Fibroblast of skin of right biceps (primary cell): ENCODE measurements around the gene CXCL16.
A peak's percentile ranks its signal among the peaks of the same experiment; 100 is the strongest.

Experiments used
- DNase-seq: peaks from one replicate; pipeline ENCODE4 v3.0.0-alpha.2; 2013

The CXCL16 gene

DNA sequence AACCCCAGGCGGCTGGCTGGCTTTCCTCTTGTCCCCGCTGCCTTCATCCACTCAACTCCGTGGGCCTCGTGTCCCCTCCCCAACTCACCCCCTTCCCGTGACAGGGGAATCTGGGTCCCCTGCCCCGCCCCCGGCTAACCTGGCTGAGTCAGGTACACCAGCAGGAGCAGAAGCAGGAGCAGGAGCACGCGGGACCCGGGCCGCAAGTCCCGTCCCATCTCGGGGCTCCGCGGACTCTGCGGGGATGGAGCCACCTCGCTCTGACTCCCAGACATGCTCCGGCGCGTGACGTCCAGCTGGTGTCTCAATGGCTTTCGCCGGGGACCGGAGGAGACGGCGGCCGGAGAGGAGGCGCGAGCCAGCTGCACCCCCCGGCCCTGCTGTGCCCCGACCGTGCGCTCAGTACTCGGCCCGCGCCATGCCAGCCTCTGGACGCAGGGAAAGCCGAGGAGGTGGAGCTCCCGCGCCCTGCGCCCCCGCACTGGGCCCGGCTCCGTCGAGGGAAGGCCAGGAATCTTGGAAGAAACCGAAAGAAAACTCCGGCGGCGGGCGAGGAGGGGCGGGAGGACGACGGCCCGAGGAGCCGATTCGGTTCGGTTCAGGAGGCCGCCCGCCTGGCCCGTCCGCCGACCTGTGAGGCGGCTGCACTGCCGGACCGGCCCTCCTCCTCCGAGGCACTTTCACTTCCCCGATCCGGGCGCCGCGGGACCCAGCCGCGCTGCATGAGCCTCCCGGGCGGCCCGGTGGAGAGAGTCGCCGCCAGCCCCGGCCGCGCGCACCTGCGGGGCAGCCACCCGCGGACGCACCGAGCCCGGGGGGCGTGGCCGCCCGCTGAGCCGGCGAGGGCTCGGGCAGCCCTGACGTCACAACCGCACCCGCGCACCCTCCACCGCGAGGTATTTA lies at the start of gene CXCL16, which contains the start of gene ZMYND15:
CXCL16 (minus strand) TSS at position 807 of the 903 bp plus-strand sequence; CDS start at position 218, 589 bp downstream.
ZMYND15 (plus strand) TSS at position 712 of the 903 bp plus-strand sequence. CDS start 716 bp downstream, outside the sequence.
- peak; percentile 10 for DNase-seq

DNA sequence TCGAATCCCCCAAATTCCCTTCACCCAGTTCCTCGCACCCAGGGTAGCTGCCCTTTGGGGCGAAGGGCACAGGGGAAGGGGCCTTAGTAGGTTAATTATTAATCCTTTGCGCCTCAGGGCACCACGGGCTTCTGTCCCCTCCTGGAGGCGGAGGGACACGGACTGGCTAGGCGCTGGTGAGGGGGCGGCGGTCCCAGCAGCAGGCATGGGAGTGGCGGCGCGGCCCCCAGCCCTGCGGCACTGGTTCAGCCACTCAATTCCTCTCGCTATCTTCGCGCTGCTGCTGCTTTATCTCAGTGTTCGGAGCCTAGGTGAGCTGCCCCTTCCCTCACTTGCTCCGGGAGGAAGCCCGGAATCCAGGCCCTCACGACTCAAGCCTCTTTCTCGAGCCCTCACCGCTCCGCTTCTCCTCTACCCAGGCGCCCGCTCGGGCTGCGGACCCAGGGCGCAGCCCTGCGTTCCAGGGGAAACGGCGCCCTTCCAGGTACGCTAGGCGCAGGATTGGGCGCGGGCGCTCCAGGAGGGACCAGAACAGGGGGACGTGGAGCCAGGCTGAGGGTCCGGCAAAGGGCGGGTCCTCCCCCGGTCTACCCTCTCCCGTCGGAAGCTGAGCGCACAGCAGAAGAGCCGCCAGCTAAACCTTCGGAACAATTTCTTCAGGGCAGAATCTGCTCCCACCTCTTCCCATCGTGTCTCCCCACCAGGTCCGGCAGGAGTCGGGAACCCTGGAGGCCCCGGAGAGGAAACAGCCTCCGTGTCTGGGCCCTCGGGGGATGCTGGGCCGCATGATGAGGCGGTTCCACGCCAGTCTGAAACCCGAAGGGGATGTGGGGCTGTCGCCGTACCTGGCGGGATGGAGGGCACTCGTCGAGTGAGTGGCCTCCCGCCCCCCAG lies 49.3 kb upstream of the CXCL16 start, which contains the start of gene GLTPD2:
GLTPD2 (plus strand) TSS at position 158 of the 894 bp plus-strand sequence; CDS start at position 206, 48 bp downstream.
- DNase-seq: no peak

GRCh38 chr17:4788159-4788806 lies 48.6 kb upstream of the CXCL16 start:
- no peak for DNase-seq

GRCh38 chr17:4786516-4786915 lies 46.8 kb upstream of the CXCL16 start:
- no peak for DNase-seq

DNA sequence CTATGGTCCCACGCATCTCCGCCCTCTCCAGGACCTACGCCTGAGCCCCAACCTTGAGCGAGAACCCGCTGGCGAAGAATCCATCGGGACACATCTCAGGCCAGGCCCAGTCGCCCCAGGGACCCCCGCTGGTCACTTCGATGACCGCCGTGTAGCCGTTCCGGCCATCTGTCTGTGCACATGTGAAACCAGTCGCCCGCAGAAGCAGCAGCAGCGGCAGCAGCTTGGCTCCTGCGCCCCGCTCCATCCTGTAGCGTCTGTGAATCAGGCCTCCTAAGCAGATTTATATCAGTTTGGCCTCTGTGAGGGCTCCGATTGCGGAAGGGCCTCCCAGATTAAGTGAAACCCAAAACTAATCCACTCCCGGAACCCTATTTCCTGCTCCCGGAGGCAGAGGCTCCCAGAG lies 46.4 kb upstream of the CXCL16 start, which contains the start of gene VMO1:
VMO1 (minus strand) TSS at position 259 of the 406 bp plus-strand sequence; CDS start at position 247, 12 bp downstream.
- peak; percentile 27 for DNase-seq

DNA sequence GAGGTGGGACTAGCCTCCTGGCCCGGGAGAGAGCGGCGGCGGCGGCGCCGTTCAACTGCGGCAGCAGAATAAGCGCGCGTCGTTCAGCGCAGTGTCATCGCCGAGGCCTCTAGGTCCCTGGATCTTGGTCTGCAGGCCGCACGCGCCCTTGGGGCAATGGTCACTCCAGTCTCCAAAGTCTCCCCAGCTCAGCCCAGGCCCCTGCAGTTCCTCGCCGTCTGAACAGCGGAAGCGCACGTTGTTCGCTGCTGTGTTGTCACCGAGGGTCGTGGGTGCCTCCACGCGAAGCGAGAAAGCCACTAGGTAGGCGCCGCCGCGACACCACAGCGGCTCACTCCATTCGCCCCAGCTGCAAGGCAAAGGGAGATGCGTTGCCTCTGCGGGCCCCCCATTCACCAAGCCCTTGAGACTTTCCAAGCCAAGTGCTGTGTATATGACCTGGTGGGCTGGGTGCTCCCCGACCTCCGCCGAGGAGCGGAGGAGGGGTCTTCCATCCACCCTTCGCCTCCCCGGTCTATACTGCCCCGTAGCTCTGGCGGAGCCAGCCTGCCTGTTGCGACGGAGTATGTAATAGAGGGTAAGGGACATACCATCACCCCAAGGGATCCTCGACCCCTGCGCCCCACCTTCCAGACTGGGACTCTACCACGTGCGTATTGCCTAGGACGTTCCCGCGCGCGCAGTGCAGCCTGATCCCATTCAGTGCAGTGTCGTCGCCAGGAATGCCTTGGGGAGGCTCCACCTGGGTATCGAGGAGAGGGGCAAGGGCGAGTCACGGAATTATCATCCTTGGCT lies 45.8 kb upstream of the CXCL16 start:
- DNase-seq: no peak

DNA sequence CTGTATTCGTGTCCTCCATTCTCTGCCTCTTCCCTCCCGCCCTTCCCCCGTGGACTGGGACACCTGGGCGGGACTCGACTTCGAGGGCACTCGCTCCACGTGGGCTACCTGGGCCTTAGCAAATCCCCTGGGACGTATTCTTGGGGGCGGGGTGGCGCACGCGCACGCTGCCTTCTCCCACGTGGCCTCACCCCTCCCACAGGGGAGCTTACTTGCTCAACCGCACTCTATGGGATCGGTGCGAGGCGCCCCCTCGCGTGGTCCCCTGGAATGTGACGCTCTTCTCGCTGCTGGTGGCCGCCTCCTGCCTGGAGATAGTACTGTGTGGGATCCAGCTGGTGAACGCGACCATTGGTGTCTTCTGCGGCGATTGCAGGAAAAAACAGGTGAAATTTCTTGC lies 42.9 kb upstream of the CXCL16 start:
- no peak for DNase-seq

GRCh38 chr17:4780325-4780955 lies 40.7 kb upstream of the CXCL16 start:
- DNase-seq: no peak

GRCh38 chr17:4777969-4778760 lies 38.4 kb upstream of the CXCL16 start:
- no peak for DNase-seq

DNA sequence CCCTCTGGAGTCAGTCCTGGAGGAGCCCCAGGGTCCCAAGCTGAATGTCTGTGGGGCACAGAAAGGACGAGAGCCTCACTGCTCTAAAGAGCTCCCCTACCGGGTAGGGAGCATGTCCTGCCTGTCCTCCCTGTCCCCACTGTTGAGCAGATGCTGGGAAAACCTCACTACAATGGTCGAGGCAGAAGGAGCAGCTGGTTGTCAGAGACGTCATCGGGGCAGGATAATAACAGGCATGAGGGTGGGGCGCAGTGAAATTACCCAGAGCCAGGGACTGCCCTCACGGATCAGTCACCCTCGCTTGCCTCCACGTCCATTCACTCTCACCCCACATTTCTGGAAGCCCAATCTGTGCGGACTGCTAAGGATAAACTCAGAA lies 32.5 kb upstream of the CXCL16 start:
- DNase-seq: no peak

GRCh38 chr17:4771519-4772234 lies 31.9 kb upstream of the CXCL16 start, which contains the start of gene TM4SF5:
Gene TM4SF5 (plus strand): TSS chr17:4771886. CDS start chr17:4771923, 37 bp downstream.
- no peak for DNase-seq

DNA sequence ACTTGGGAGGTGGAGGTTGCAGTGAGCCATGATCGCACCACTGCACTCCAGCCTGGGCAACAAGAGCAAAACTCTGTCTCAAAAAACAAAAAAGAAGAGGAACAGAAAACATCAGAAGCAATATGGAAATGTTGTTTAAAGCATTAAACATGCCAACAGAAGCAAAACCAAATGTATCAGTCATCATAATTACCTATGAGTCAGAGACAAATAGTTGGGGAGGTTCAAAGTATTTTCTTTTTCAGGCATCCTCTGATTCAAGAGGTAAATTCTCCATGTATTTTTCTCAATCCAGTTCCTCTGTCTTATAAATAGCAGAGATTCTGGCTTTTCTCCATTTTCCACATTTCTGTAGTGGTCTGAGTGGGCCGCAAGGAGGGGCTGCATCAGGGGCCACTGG lies 29.9 kb upstream of the CXCL16 start:
- peak; percentile 52 for DNase-seq

- DNase-seq: no peak
These were observed 28.6 kb upstream of the CXCL16 start for GRCh38 chr17:4768298-4768697.

DNA sequence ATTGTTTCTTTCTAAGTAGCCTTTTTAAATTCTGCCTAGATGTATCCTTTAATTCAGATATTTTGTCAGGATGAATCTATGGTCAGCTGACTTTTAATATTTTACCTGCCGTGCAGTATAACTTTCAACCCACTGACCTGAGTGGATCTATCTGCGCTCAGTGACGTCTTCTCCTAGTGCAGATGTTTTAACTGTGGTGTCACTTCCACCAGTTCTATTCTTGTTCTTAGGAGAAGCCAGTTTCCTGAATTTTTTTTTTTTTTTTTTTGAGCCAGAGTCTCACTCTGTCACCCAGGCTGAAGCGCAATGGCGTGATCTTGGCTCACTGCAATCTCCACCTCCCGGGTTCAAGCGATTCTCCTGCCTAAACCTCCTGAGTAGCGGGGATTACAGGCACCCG lies 27.0 kb upstream of the CXCL16 start:
- no peak for DNase-seq

DNA sequence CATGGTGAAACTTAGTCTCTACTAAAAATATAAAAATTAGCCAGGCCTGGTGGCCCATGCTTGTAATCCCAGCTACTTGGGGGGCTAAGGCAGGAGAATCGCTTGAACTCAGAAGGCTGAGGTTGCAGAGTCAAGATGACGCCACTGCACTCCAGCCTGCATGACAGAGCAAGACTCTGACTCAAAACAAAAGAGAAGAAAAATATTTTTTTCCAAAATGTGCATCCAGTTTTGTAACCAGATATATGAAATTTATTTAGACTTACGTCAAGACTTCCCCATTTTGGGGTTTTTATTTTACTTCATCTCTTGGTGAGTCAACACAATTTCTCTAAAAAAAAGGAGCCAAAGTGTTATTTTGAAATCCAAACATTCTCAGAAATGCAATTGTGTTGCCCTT lies 26.5 kb upstream of the CXCL16 start:
- no peak for DNase-seq

DNA sequence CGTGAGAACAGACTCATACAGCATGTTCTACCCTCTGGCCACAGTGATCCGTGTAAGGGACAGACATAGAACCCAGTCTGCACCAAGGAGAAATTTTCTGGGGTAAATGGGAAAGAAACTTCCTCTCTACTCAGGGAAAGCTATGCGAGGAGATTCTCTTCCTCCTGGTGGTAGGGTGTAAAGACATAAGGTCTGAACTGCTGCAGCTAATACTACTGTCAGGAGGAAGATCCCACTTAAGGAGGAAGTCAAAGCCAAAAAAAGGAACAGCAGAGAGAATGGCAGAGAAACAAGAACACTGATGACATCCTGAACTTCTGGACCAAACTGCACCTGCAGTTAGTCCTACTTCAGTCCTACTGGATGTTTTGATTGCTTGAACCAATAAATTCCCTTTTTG lies 24.9 kb upstream of the CXCL16 start:
- DNase-seq: no peak

DNA sequence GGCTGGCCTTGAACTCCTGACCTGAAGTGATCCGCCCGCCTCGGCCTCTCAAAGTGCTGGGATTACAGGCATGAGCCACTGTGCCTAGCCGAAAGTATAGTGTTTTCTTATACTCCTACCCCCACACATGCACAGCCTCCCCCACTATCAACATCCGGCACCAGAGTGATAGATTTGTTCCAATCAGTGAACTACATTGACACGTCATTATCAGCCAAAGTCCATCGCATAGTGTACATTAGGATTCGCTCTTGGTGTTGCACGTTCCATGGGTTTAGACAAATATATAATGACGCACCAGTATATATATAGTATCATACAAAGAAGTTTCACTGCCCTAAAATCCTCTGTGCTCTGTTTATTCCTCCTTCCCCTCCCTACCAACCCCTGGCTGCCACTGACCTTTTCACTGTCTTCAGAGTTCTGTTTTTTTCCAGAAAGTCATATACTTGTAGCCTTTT lies 20.1 kb upstream of the CXCL16 start:
- no peak for DNase-seq

GRCh38 chr17:4753392-4753791 lies 13.7 kb upstream of the CXCL16 start:
- DNase-seq: no peak

DNA sequence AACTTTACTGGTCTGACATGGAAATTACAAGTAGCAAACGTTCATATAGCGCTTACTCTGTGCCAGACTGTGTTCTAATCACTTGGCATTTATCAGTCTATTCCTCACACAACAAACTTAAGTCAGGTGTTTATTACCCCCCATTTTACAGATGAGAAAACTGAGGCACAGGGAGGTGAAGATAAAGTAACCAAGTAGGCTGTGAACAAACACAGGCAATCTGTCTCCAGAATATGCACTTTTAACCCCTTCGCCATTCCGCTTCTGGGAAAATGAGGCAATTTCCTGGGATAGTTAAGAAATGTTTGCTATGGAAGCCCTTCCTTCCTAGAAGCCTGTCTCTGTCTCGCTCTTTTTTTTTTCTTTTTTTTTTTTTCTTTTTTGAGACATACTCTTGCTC lies 12.2 kb upstream of the CXCL16 start:
- peak; percentile 21 for DNase-seq

DNA sequence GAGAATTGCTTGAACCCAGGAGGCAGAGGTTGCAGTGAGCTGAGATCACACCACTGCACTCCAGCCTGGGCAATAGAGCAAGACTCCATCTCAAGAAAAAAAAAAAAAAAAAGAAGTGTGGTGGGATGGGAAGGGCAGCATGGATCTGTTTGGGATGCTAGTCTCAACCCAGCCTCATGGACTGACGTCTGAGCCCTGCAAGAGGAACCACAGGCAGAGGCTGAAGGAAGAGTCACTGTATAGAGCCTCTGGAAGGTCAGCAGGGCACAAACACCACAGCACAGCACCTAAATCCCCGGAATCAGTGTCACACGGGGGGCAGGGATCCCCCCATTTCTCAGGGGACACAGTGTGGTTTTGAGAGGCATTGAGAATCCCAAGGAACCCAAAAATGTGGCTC lies 10.9 kb upstream of the CXCL16 start:
- no peak for DNase-seq
